HEK293T (cell line): ENCODE results near the gene CHCHD4.

Source experiments
- BHLHE40 ChIP-seq: fragments of 450-650 bp; IDR thresholded peaks from 2 replicates; pipeline ENCODE4 v1.6.1; 2016; ENCODE audit warnings: mild to moderate bottlenecking, moderate library complexity, borderline replicate concordance
- CTBP1 ChIP-seq: fragments of 450-650 bp; IDR thresholded peaks from 2 replicates; pipeline ENCODE4 v1.6.1; 2016; ENCODE audit warnings: borderline replicate concordance
- FOXA1 ChIP-seq: fragments of 450-650 bp; IDR thresholded peaks from 2 replicates; pipeline ENCODE4 v1.6.1; 2016; ENCODE audit warnings: mild to moderate bottlenecking
- FOXK2 ChIP-seq: fragments of 450-650 bp; IDR thresholded peaks from 2 replicates; pipeline ENCODE4 v1.6.1; 2016; ENCODE audit warnings: mild to moderate bottlenecking
- FOXM1 ChIP-seq: fragments of 450-650 bp; IDR thresholded peaks from 2 replicates; pipeline ENCODE4 v1.6.1; 2017; ENCODE audit warnings: mild to moderate bottlenecking, borderline replicate concordance
- NFRKB ChIP-seq: fragments of 450-650 bp; IDR thresholded peaks from 2 replicates; pipeline ENCODE4 v1.6.1; 2016; ENCODE audit warnings: mild to moderate bottlenecking, moderate library complexity
- PKNOX1 ChIP-seq: fragments of 450-650 bp; IDR thresholded peaks from 2 replicates; pipeline ENCODE4 v1.6.1; 2016
- SP1 ChIP-seq: fragments of 450-650 bp; IDR thresholded peaks from 2 replicates; pipeline ENCODE4 v1.6.1; 2017
- SUZ12 ChIP-seq: fragments of 450-650 bp; IDR thresholded peaks from 2 replicates; pipeline ENCODE4 v1.6.1; 2016; ENCODE audit warnings: mild to moderate bottlenecking
- ZNF384 ChIP-seq: fragments of 450-650 bp; IDR thresholded peaks from 2 replicates; pipeline ENCODE4 v1.6.1; 2016

- no peak for TF ChIP-seq FOXM1
- TF ChIP-seq FOXK2: no peak
- no peak for TF ChIP-seq NFRKB
- TF ChIP-seq PKNOX1: no peak
- TF ChIP-seq CTBP1: no peak
- TF ChIP-seq SP1: no peak
- TF ChIP-seq SUZ12: no peak
- TF ChIP-seq FOXA1: no peak
- TF ChIP-seq BHLHE40: no peak
- no peak for TF ChIP-seq ZNF384
Observed at GRCh38 chr3:14145670-14146380, 21.2 kb upstream of the CHCHD4 start.
